GM12878 (cell line): ENCODE measurements around the gene SLC2A5. TPM values are rescaled to one million over a fixed set of nuclear protein-coding genes. Genes with fewer than 3 reads are reported as not detected.

Experiments used
- ATAC-seq: fragments of 200-7000 bp; cut with Tn5 transposase; 3 replicates; pipeline ENCODE4 v1.9.1; 2020; ENCODE audit warnings: mild to moderate bottlenecking, moderate library complexity
- BruUV-seq: library from RNA; stranded (reverse); fragments of 400-500 nt; replicated peaks from 2 replicates; lab custom pipeline; 2021; lab: Mats Ljungman, UMichigan
- CTCF ChIA-PET: fragments of 300-600 bp; sonication (Branson Sonifier 250); formaldehyde crosslinking; extraction: SDS; loops from one replicate; lab custom pipeline; 2021; ENCODE audit warnings: inconsistent platforms; lab: Yijun Ruan, JAX
- POLR2A ChIA-PET: fragments of 350-600 bp; formaldehyde crosslinking; extraction: SDS; loops from one replicate; lab custom pipeline; 2021; ENCODE audit warnings: inconsistent platforms; lab: Charles Lee
- RAD21 ChIA-PET: fragments of 300-600 bp; sonication (Branson Sonifier 250); formaldehyde crosslinking; loops from one replicate; lab custom pipeline; 2023; ENCODE audit warnings: antibody characterized with exemption; ENCODE audit not compliant: unreplicated experiment; lab: Charles Lee
- SMC1A ChIA-PET: fragments of 300-600 bp; sonication (Branson Sonifier 250); formaldehyde crosslinking; loops from one replicate; lab custom pipeline; 2023; ENCODE audit not compliant: unreplicated experiment, uncharacterized antibody; lab: Charles Lee
- DNase-seq: peaks from one replicate; pipeline ENCODE4 v3.0.0-alpha.2; 2011; ENCODE audit warnings: low read depth, low spot score
- FAIRE-seq: peaks from 3 replicates; lab custom pipeline; 2011; peaks lifted over from hg19 to GRCh38; lab: Jason Lieb, UNC
- H2AFZ ChIP-seq: 2 replicates; pipeline ENCODE4 v1.6.0; 2011; ENCODE audit warnings: low read depth, low read length, control low read depth; ENCODE audit not compliant: control insufficient read depth
- H3K27ac ChIP-seq: 2 replicates; pipeline ENCODE4 v1.5.1; 2011; ENCODE audit warnings: control low read depth; ENCODE audit not compliant: control insufficient read depth, insufficient read depth
- H3K27me3 ChIP-seq, 2 experiments: replicated peaks in 1 of 2; 2 replicates each; pipeline versions ENCODE4 v1.6.0 to v1.6.1; 2011; ENCODE audit warnings: low read length in 1 of 2; ENCODE audit not compliant: control insufficient read depth in 2 of 2, insufficient read depth in 2 of 2
- H3K36me3 ChIP-seq, 2 experiments: 2 replicates each; pipeline ENCODE4 v1.5.1; 2011; ENCODE audit warnings: low read length in 1 of 2; ENCODE audit not compliant: control insufficient read depth in 2 of 2, insufficient read depth in 2 of 2
- H3K4me1 ChIP-seq: 2 replicates; pipeline ENCODE4 v1.6.1; 2011; ENCODE audit warnings: mild to moderate bottlenecking, low read length, moderate library complexity, mixed read lengths; ENCODE audit not compliant: control insufficient read depth, insufficient read depth
- H3K4me2 ChIP-seq: 2 replicates; pipeline ENCODE4 v1.6.0; 2011; ENCODE audit warnings: control low read depth; ENCODE audit not compliant: control insufficient read depth, insufficient read depth
- H3K4me3 ChIP-seq: fragments of 200-600 bp; sonication (generic); 2 replicates; pipeline ENCODE4 v1.5.1; 2016
- H3K79me2 ChIP-seq: 2 replicates; pipeline ENCODE4 v1.6.0; 2011; ENCODE audit warnings: low read length; ENCODE audit not compliant: control insufficient read depth, insufficient read depth
- H3K9ac ChIP-seq: 2 replicates; pipeline ENCODE4 v1.8.0; 2011; ENCODE audit warnings: low read length, control low read depth, mixed read lengths; ENCODE audit not compliant: control insufficient read depth, insufficient read depth
- H3K9me3 ChIP-seq: replicated peaks from 3 replicates; pipeline ENCODE4 v1.5.1; 2011; ENCODE audit warnings: mild to moderate bottlenecking, low read length; ENCODE audit not compliant: control insufficient read depth, insufficient read depth
- H4K20me1 ChIP-seq: 2 replicates; pipeline ENCODE4 v1.6.0; 2011; ENCODE audit not compliant: control insufficient read depth, insufficient read depth
- BCL3 ChIP-seq: IDR thresholded peaks from 2 replicates; pipeline ENCODE4 v1.6.1; 2011; ENCODE audit warnings: borderline replicate concordance, low read depth, mild to moderate bottlenecking, moderate library complexity, low read length; ENCODE audit not compliant: insufficient read depth, poor library complexity, severe bottlenecking
- EP300 ChIP-seq, 2 experiments: fragments of 150-350 bp in 1 of 2; IDR thresholded peaks; 2 replicates each; pipeline ENCODE4 v1.6.1; 2011 to 2012; ENCODE audit warnings: low read depth in 2 of 2, low read length in 2 of 2, borderline replicate concordance in 1 of 2, improper control_type of control experiment in 1 of 2, inconsistent platforms in 1 of 2; ENCODE audit not compliant: control insufficient read depth in 1 of 2
- KLF5 ChIP-seq: fragments of 450-650 bp; IDR thresholded peaks from 2 replicates; pipeline ENCODE4 v1.6.1; 2014; ENCODE audit warnings: mild to moderate bottlenecking; ENCODE audit not compliant: partially characterized antibody
- PAX5 ChIP-seq: IDR thresholded peaks from 2 replicates; pipeline ENCODE4 v1.6.1; 2011; ENCODE audit warnings: low read depth, low read length, borderline replicate concordance
- TAF1 ChIP-seq: IDR thresholded peaks from 2 replicates; pipeline ENCODE4 v1.6.1; 2011; ENCODE audit warnings: mild to moderate bottlenecking, low read depth, low read length, borderline replicate concordance
- ZNF207 ChIP-seq: fragments of 450-650 bp; IDR thresholded peaks from 2 replicates; pipeline ENCODE4 v1.6.1; 2014; ENCODE audit warnings: antibody characterized with exemption, mild to moderate bottlenecking, borderline replicate concordance
- WGBS: methylation state at CpG from one replicate; pipeline ENCODE4 v1.1.6; 2016; ENCODE audit warnings: low lambda C conversion rate; ENCODE audit not compliant: insufficient replicate concordance, insufficient coverage; ENCODE audit errors: missing lambda C conversion rate; 5-methylcytosine and 5-hydroxymethylcytosine counted together
- in situ Hi-C: fragments of 300-500 bp; cut with MboI; formaldehyde crosslinking; loops from 9 replicates; pipeline ENCODE4 v1.14.3; 2018; ENCODE audit warnings: mixed read lengths
- intact Hi-C: fragments of 100-400 bp; cut with micrococcal nuclease; formaldehyde crosslinking; loops from one replicate; pipeline ENCODE4 v1.14.2; 2022; ENCODE audit not compliant: unreplicated experiment
- polyA plus RNA-seq, 11 experiments: library from polyadenylated mRNA; depleted of rRNA in 4 of 11; unstranded in 6 of 11; stranded (reverse) in 5 of 11; fragments of >200 nt; fragmentation: Nextera tagmentation in 4 of 11; fragmentation: Illumina TruSeq in 1 of 11; extraction: Ambion mirVana in 4 of 11; extraction: Trizol in 1 of 11; gene quantifications; 1 replicate in 1 of 11; 2 replicates in 10 of 11; pipeline versions ENCODE4 v1.2.1 to v1.2.3, GENCODE V29; 2011 to 2016; ENCODE audit warnings: inconsistent platforms in 2 of 11, missing spikeins in 2 of 11, low read depth in 1 of 11
- total RNA-seq, 4 experiments: library from RNA; depleted of rRNA in 3 of 4; stranded (reverse); fragments of >200 nt in 3 of 4; fragmentation: Illumina TruSeq in 1 of 4; extraction: Trizol in 1 of 4; gene quantifications; 2 replicates each; pipeline versions ENCODE4 v1.2.1 to v1.2.3, GENCODE V29; 2013 to 2021

The SLC2A5 gene
- total and polyA plus RNA-seq, 10 of the 15 experiments (the other 5 are each of a cell fraction or from before 2014, with no cell fraction given), result 4.5 to 76.6 (median 23.9) TPM

- CTCF ChIA-PET, result interaction anchor here (2.1 kb wide), 1 partner anchor 55 kb away, joined by 11 read pairs; no protein-coding TSS in a partner anchor
Observed at GRCh38 chr1:9047019-9047418, 22.4 kb downstream of the SLC2A5 start.

More at GRCh38 chr1:9047019-9047418, 22.4 kb downstream of the SLC2A5 start:
- 97% methylated on average over 2 of the region's 2 CpGs for WGBS
- in situ Hi-C loops (no loop called here), intact Hi-C loops (no loop called here)
- ChIA-PET SMC1A (interaction anchor here (1.4 kb wide), 1 partner anchor 54 kb away, joined by 4 read pairs; no protein-coding TSS in a partner anchor), POLR2A (no interaction called here), RAD21 (no interaction called here)
- Histone ChIP-seq H3K9me3 (no peaks in the 10 kb centered on the region), H3K27me3 (no peaks in the 10 kb centered on the region), H3K4me3 (no peak overlapping the region), H3K9ac (no peak overlapping the region), H3K4me1 (no peaks in the 10 kb centered on the region), H3K27ac (no peak overlapping the region), H2AFZ (no peak overlapping the region), H4K20me1 (no peaks in the 10 kb centered on the region), H3K4me2 (no peak overlapping the region), H3K36me3 (peaks cover 3 to 26% of the 10 kb centered on the region in 2 experiments; a peak in 3 of 4 replicates), H3K79me2 (no peaks in the 10 kb centered on the region)
- DNase-seq (no peak), ATAC-seq (no peak), FAIRE-seq (peak; percentile 13)
- TF ChIP-seq EP300 (IDR thresholded peaks at IDR 0.05; ENCODE audit: borderline replicate concordance in 1 of 2, control insufficient read depth in 1 of 2, low read depth in 2 of 2, low read length in 2 of 2) (no peak), ZNF207 (no peak), BCL3 (no peak), PAX5 (no peak), KLF5 (no peak), TAF1 (no peak)
- no TSS peak for BruUV-seq
